C4-2B (cell line): ENCODE results near the gene VAV3.

ENCODE experiments used
- CTCF ChIP-seq: fragments of 450-650 bp; conservative IDR thresholded peaks from 2 replicates; pipeline ENCODE4 v1.5.1; 2017; ENCODE audit warnings: mild to moderate bottlenecking
- ZFX ChIP-seq: fragments of 450-650 bp; IDR thresholded peaks from 2 replicates; pipeline ENCODE4 v1.6.1; 2017

DNA sequence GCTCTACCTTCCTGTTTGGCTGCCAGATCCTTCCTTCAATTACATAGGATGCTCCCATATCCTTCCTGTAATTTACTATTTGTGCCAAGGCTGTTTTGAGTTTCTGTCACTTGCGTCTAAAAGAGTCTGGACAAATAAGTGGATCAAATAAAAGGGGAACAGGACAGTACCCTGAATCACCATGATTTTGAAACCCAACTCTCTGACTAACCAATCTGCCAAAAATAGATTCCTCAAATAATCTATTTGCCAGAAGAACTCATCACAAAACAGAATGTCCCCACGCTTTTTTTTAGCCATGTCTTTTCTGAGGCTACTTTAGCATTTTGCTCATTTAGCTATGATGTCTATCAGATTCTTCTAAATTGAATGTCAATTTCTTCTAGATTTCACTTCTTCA is 431.5 kb downstream of the VAV3 start:
- TF ChIP-seq CTCF: no peak
- TF ChIP-seq ZFX: no peak
